GM12878 (cell line): ENCODE results near the gene R3HDM2.
A peak's percentile ranks its signal among the peaks of the same experiment; 100 is the strongest.

ENCODE experiments used
- BMI1 ChIP-seq: fragments of 450-650 bp; IDR thresholded peaks from 2 replicates; pipeline ENCODE4 v1.6.1; 2016; ENCODE audit warnings: mild to moderate bottlenecking, moderate library complexity, borderline replicate concordance
- EGR1 ChIP-seq, 2 experiments: IDR thresholded peaks; 1 replicate in 1 of 2; 2 replicates in 1 of 2; pipeline ENCODE4 v1.6.1; 2011 to 2012; ENCODE audit warnings: low read depth in 2 of 2, low read length in 2 of 2, borderline replicate concordance in 1 of 2, mild to moderate bottlenecking in 1 of 2, moderate library complexity in 1 of 2
- EZH2 ChIP-seq: IDR thresholded peaks from 2 replicates; pipeline ENCODE4 v1.6.1; 2012; ENCODE audit warnings: low read depth, mild to moderate bottlenecking, control low read depth, inconsistent platforms, low read length, borderline replicate concordance; ENCODE audit not compliant: control insufficient read depth
- IKZF2 ChIP-seq, 2 experiments: fragments of 450-650 bp; IDR thresholded peaks; 2 replicates each; pipeline ENCODE4 v1.6.1; 2017; ENCODE audit warnings: mild to moderate bottlenecking in 2 of 2, moderate library complexity in 2 of 2
- POLR2A ChIP-seq: IDR thresholded peaks from 2 replicates; pipeline ENCODE4 v1.6.1; 2011; ENCODE audit warnings: low read depth, mild to moderate bottlenecking, low read length
- POLR2AphosphoS5 ChIP-seq: IDR thresholded peaks from 2 replicates; pipeline ENCODE4 v1.6.1; 2011; ENCODE audit warnings: mild to moderate bottlenecking, low read length, inconsistent platforms
- SP1 ChIP-seq: IDR thresholded peaks from one replicate; pipeline ENCODE4 v1.6.1; 2011; ENCODE audit warnings: low read depth, low read length
- TF ChIP-seq, protein P1 (sequence below): IDR thresholded peaks from 2 replicates; pipeline ENCODE4 v1.6.1; 2012; ENCODE audit warnings: low read depth, low read length, improper control_type of control experiment
- TF ChIP-seq, protein P2 (sequence below): fragments of 450-650 bp; IDR thresholded peaks from 2 replicates; pipeline ENCODE4 v1.6.1; 2014; ENCODE audit warnings: mild to moderate bottlenecking
- TF ChIP-seq, protein P3 (sequence below): fragments of 450-650 bp; IDR thresholded peaks from 2 replicates; pipeline ENCODE4 v1.6.1; 2017; ENCODE audit warnings: mild to moderate bottlenecking, moderate library complexity
- TF ChIP-seq, protein P4 (sequence below), 3 experiments: IDR thresholded peaks in 2 of 3; conservative IDR thresholded peaks in 1 of 3; 2 replicates each; pipeline ENCODE4 v1.5.1; 2011; ENCODE audit warnings: low read depth in 3 of 3, low read length in 3 of 3, mild to moderate bottlenecking in 3 of 3, control low read depth in 2 of 3, moderate library complexity in 2 of 3, inconsistent platforms in 1 of 3, mixed read lengths in 1 of 3; ENCODE audit not compliant: control insufficient read depth in 2 of 3, insufficient read depth in 1 of 3; ENCODE audit errors: extremely low read depth in 1 of 3

DNA sequence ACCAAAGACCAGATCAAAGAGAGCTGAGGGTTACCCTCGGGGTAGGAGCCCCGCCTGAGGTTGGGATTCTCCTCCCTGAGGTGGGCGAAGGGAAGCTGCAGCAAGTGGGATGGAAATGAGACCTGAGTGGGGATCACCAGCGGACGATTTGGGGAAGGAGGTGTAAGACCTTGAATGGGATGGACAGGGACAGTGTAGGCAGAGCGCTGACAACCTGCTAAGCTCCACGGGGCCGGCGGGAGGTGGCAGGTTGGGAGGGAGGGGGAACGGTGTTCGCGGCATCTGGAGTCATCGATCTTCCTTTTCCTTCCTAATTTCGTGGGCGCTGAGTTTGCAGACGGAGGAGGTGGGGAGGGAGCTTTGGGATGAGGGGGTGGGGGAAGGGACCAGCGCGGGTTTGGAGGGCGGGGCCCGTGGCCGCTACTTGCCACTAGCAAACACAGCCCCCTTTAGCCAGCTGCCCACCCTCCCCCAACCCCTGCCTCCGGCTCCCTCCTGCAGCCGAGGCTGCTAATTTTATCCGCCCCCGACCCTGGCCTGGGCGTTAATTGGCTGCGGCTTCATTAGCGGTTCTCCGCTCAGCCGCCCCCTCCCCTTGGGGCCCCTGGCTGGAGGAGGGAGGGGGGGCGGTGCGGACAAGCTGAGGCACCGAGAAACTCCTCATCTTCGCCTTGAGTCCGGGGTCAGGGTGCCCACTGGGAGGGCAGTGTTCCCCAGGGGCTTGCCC, 204.1 kb downstream of the R3HDM2 start:
- TF ChIP-seq EZH2 (no peak), EGR1 (IDR thresholded peaks at IDR 0.05; ENCODE audit: borderline replicate concordance in 1 of 2, low read depth in 2 of 2, low read length in 2 of 2) (peak in 1 of 2 experiments; percentile 61; a peak in 2 of 3 replicates), POLR2AphosphoS5 (no peak), POLR2A (no peak), SP1 (no peak), BMI1 (no peak), IKZF2 (IDR thresholded peaks at IDR 0.05) (no peak)
- TF ChIP-seq, protein P1, sequence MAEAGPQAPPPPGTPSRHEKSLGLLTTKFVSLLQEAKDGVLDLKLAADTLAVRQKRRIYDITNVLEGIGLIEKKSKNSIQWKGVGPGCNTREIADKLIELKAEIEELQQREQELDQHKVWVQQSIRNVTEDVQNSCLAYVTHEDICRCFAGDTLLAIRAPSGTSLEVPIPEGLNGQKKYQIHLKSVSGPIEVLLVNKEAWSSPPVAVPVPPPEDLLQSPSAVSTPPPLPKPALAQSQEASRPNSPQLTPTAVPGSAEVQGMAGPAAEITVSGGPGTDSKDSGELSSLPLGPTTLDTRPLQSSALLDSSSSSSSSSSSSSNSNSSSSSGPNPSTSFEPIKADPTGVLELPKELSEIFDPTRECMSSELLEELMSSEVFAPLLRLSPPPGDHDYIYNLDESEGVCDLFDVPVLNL: no peak
- TF ChIP-seq, protein P2, sequence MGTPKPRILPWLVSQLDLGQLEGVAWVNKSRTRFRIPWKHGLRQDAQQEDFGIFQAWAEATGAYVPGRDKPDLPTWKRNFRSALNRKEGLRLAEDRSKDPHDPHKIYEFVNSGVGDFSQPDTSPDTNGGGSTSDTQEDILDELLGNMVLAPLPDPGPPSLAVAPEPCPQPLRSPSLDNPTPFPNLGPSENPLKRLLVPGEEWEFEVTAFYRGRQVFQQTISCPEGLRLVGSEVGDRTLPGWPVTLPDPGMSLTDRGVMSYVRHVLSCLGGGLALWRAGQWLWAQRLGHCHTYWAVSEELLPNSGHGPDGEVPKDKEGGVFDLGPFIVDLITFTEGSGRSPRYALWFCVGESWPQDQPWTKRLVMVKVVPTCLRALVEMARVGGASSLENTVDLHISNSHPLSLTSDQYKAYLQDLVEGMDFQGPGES: no peak
- TF ChIP-seq, protein P3, sequence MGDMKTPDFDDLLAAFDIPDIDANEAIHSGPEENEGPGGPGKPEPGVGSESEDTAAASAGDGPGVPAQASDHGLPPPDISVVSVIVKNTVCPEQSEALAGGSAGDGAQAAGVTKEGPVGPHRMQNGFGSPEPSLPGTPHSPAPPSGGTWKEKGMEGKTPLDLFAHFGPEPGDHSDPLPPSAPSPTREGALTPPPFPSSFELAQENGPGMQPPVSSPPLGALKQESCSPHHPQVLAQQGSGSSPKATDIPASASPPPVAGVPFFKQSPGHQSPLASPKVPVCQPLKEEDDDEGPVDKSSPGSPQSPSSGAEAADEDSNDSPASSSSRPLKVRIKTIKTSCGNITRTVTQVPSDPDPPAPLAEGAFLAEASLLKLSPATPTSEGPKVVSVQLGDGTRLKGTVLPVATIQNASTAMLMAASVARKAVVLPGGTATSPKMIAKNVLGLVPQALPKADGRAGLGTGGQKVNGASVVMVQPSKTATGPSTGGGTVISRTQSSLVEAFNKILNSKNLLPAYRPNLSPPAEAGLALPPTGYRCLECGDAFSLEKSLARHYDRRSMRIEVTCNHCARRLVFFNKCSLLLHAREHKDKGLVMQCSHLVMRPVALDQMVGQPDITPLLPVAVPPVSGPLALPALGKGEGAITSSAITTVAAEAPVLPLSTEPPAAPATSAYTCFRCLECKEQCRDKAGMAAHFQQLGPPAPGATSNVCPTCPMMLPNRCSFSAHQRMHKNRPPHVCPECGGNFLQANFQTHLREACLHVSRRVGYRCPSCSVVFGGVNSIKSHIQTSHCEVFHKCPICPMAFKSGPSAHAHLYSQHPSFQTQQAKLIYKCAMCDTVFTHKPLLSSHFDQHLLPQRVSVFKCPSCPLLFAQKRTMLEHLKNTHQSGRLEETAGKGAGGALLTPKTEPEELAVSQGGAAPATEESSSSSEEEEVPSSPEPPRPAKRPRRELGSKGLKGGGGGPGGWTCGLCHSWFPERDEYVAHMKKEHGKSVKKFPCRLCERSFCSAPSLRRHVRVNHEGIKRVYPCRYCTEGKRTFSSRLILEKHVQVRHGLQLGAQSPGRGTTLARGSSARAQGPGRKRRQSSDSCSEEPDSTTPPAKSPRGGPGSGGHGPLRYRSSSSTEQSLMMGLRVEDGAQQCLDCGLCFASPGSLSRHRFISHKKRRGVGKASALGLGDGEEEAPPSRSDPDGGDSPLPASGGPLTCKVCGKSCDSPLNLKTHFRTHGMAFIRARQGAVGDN: no peak
- TF ChIP-seq, protein P4, sequence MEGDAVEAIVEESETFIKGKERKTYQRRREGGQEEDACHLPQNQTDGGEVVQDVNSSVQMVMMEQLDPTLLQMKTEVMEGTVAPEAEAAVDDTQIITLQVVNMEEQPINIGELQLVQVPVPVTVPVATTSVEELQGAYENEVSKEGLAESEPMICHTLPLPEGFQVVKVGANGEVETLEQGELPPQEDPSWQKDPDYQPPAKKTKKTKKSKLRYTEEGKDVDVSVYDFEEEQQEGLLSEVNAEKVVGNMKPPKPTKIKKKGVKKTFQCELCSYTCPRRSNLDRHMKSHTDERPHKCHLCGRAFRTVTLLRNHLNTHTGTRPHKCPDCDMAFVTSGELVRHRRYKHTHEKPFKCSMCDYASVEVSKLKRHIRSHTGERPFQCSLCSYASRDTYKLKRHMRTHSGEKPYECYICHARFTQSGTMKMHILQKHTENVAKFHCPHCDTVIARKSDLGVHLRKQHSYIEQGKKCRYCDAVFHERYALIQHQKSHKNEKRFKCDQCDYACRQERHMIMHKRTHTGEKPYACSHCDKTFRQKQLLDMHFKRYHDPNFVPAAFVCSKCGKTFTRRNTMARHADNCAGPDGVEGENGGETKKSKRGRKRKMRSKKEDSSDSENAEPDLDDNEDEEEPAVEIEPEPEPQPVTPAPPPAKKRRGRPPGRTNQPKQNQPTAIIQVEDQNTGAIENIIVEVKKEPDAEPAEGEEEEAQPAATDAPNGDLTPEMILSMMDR (IDR thresholded peaks at IDR 0.05 in 2 of 3, conservative IDR thresholded peaks at IDR 0.05 in 1 of 3; ENCODE audit: control insufficient read depth in 2 of 3, extremely low read depth in 1 of 3, insufficient read depth in 1 of 3, low read depth in 3 of 3, low read length in 3 of 3): no peak
